GM21381 (cell line): ENCODE data around the gene NPR3.

Source experiments
- ATAC-seq: cut with Tn5 transposase; IDR thresholded peaks from one replicate; pipeline ENCODE4 v1.9.1; 2021; ENCODE audit warnings: mild to moderate bottlenecking, moderate library complexity; ENCODE audit not compliant: unreplicated experiment

Gene NPR3

DNA sequence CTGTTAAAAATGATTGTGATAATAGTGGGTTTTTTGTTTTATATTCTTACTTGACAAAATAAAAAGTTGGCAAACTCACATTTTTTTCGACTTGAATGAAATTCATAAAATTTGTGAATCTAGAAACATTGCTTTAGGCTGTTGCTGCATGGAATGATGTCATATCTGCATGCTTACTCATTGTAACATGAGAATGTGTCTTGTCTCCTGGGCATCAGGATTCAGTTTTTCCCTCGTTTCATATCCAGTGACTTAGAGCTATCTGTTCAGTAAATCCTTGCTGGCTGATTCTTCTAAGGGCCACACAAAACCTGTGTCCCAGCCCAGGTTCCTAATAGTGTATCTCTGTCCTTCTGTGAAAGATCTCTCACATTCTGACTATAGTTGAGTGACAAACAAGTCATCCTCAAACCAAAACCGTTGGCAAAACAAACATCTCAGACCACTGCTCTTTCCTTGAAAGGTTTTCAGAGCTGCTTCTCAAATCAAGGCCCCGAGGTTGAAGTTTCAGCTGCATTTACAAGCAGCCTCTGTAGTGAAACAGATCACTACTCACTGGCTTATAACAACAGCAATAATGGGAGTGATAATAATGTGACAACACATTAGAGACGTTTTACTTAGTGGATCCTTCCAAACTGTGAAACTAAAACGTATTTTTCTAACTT, 95.0 kb downstream of the NPR3 start:
- no peak for ATAC-seq

- ATAC-seq, result no peak
These were observed 97.7 kb downstream of the NPR3 start for GRCh38 chr5:32808783-32809182.

- ATAC-seq, result no peak
These were observed 99.7 kb downstream of the NPR3 start for GRCh38 chr5:32810804-32811203.

GRCh38 chr5:32812399-32812798, 101.3 kb downstream of the NPR3 start:
- ATAC-seq, result no peak

- no peak for ATAC-seq
These were observed 103.0 kb downstream of the NPR3 start for GRCh38 chr5:32814141-32814540.

GRCh38 chr5:32814620-32815019, 103.5 kb downstream of the NPR3 start:
- ATAC-seq, result no peak

DNA sequence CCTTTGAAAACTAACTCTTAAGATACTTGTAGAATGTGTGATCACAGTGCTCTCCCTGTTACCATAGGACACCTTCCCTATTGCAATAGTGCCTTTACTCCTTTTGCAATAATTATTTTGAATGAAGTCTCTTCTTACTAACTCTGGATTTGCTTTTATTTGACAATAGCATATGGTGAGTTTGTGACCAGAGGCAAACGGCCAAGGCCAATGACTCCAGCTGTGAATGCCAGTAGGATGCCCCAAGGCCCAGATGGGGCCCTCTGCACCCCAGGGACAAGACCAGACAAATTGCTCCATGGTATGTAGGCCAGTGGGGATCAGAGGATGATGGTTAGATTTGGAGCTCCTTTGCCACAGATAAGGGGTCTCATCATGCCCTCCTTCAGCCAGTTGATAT, 116.9 kb downstream of the NPR3 start:
- no peak for ATAC-seq

GRCh38 chr5:32828492-32828891, 117.4 kb downstream of the NPR3 start:
- ATAC-seq, result no peak

DNA sequence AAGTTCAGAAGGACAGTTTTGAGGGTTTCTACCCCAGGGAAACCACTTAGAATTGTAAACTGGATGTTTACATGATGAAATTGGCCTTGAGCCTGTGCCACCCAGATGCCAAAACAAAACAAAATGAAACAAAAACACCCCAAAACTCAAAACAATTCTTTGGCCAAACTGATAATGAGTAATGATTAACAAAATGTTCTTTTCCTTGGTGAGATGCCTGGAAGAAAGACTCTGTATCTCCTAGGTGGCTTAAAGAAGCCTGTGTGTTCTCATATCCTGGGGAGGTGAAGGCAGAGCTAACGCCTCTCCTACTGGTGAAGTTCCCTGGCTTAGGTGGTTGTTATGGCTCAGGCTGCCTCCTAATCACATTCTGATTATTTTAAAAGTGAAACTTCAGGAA, 120.5 kb downstream of the NPR3 start:
- no peak for ATAC-seq

DNA sequence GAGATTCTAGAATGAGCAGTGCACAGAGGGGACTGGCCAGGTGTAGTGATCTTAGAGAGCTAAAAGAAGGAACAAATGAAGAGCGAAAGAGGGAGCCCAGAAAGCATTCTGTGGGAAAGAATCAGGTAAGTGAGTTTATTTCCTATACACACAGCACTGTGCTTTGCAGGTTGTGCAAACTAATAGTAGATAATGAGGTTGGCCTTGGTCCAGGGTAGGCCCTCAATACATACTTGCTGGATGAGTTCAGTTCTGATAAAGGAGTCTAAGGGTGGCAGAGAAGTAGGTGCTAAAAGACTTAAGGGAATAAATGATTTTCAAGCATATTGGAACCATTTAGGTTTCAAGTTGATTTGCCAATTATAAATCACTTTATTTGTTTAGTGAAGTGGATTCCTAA, 122.0 kb downstream of the NPR3 start:
- ATAC-seq, result no peak

GRCh38 chr5:32833663-32834062, 122.5 kb downstream of the NPR3 start:
- no peak for ATAC-seq

GRCh38 chr5:32834251-32834650, 123.1 kb downstream of the NPR3 start:
- no peak for ATAC-seq

DNA sequence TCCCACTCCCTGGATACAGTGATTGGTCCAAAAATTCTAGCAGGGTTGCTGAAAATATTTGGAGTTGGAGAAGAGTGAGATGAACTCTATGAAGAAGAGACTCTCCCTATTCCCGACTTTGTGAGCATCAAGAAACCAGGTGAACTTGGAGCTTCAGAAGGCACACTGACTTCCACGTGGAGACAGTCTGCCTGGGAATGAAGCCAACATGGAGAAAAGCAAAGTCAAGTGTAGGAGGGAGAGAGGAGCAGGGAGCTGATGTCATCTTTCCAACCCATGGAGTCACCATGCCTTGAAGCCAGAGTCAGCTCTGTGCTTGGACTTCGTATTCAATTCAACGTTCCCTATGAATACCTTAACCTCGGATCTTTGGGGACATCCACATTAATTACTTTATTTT, 125.1 kb downstream of the NPR3 start:
- ATAC-seq, result no peak

GRCh38 chr5:32837211-32837610, 126.1 kb downstream of the NPR3 start:
- no peak for ATAC-seq

- no peak for ATAC-seq
These were observed 128.0 kb downstream of the NPR3 start for GRCh38 chr5:32839106-32839505.

DNA sequence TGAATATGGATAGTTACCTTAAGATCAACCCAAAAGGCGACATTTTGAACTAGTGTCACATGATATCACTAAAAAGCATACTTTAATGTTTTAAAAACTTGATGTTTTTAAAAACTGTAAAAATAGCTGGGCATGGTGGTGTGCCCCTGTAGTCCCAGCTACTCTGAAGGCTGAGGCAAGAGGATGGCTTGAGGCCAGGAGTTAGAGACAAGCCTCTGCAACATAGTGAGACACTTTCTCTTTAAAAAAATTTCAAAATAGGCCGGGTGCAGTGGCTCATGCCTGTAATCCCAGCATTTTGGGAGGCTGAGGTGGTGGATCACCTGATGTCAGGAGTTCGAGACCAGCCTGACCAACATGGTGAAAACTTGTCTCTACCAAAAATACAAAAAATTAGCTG, 129.5 kb downstream of the NPR3 start:
- no peak for ATAC-seq
